ENCODE data around the gene RBM47.
"Not testable (repeated sequence)": the region's sequence is repeated elsewhere in the genome, so short reads cannot be mapped to it uniquely, and the experiment has no call there.

Gene RBM47

DNA sequence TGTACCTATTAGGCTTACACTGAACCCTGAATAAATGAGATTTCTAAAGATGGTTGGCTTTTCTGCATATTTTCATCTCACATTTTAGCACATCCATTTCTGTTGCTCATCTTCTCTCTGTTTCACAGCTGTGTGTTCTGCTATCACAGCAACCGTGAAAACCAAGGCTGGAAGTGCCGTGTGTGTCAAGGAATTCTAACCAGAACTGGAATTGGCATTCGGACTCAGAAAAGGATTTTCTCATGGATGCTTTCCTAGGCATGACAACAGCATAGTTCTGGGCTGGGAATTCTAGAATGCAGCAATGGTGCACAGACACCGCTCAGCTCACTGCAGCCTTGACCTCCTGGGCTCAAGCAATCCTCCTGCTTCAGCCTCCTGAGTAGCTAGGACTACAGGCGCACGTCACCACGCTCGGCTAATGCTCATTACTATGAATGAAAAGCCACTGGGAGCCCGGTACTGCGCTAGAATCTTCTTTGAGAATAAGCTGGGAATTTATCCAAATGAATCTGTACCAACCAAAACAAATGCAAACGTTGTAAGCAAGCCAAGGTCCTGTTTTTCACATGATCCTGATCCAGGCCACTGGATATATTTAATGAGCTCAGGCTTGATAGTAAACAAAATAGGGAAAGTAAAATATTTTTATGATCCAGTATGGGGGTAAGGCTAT is 105.2 kb downstream of the RBM47 start:
- no peak for FAIRE-seq

DNA sequence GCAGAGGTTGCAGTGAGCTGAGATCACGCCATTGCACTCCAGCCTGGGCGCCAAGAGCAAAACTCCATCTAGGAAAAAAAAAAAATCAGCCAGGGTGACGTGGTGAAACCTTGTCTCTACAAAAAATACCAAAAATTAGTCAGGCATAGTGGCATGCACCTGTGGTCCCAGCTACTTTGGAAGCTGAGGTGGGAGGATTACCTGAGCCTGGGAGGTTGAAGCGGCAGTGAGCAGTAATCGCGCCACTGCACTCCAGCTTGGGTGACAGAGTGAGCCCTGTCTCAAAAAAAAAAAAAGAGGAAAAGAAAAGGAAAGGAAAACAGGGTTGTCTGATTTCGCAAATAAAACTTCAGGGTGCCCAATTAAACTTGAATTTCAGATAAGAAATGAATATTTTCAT is 106.1 kb downstream of the RBM47 start:
- no peak for FAIRE-seq

DNA sequence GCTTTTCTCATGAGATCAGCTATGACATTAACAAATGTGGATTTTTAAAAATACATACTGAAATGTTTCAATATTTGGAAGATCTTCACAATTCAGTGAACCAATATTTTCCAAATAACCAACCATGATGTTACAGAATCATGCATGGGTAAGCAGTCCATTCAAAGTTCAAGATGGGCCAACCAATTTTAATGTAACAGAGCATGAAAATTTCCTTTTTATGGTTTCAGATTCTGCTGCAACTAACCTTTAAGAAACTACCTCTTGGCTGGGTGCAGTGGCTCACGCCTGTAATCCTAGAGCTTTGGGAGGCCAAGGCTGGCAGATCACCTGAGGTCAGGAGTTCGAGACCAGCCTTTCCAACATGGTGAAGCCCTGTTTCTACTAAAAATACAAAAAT is 107.7 kb downstream of the RBM47 start:
- FAIRE-seq = no peak

DNA sequence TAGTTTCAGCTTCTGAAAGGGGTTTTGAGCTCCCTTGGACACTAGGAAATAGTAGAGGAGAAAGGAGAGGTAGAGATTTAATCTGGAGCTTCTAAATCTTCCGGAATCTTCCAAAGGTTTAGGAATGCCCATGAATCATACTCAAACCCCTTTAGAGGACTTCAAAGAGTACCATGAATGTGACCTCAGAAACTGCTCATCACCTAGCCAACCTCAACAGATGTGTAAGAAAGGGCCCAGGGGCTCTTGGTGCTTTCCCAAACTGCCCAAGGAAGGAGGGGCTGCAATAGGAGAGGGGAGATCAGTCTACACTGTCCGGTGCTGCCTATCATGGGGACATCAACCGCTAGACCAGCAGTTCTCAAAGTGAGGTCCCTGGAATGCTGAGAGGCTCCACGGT is 109.1 kb downstream of the RBM47 start:
- FAIRE-seq = no peak

DNA sequence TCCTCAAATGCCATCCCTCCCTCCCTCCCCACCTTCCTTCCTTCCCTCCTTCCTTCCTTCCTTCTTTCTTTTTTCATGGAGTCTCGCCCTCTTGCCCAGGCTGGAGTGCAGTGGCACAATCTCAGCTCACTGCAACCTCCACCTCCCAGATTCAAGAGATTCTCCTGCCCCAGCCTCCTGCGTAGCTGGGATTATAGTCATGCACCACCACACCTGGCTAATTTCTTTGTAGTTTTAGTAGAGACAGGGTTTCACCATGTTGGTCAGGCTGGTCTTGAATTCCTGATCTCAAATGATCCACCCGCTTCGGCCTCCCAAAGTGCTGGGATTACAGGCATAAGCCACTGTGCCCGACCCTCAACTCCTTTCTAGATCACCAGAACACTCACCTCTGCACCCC is 112.6 kb downstream of the RBM47 start:
- FAIRE-seq = not testable (repeated sequence)

DNA sequence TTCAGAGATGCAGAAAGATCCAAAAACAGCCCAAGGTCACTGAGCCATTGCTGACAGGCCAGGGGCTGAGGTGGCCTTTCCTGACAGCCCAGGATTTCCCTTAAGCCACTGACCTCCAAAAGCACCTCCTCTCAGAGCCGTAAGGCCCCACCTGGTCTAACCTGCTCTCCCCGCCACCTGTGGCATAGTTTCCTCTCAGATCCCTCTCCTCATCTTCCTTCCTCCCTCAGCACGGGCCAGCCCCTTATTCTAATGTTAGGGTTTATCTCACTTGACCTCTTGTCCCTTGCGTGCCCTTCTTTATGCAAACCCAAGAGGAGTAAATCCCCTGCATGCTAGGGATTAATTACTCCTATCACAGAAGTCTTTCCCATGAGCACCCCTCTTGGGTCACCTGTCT is 113.0 kb downstream of the RBM47 start:
- FAIRE-seq = no peak

DNA sequence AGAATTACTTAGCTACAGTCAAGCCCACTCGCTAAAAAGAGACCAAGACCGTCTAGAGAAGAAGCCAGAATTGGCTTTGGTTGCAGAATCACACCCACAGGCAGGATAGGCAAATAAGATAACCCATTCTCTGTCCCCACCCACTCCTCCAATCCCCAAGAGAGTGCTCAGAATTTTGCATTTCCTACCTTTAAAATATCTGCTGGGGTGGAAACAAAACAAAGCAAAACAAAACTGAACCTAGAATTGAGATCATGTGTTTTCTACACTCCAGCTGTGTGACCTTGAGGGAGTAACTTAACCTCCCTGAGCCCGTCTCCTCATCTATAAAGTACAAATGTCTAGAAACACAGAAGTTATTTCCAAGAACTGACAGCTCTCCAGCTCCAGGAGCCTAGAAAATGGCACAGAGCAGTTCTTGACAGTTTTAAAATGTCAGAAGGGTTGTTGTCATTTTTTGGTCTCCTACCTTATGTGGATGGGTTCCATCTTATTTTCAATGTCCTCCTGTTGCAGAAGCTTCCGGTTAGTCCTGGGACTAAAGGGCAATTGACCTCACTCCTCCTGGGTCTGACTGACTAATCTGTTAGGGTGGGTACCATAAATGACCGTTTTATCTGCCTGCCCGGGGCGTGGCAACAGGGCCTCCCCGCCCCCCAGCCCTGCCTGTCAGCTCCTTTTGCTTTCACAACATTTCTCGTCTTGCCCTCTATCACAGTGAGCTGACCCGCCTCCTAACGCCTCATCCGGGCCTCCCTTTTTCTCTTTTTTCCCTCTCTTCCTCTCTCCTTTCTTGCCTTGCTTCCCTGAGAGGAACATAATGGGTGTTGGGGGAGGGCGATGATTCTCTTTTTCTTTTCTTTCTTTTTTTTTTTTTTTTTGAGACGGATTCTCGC is 114.0 kb downstream of the RBM47 start:
- no peak for FAIRE-seq

DNA sequence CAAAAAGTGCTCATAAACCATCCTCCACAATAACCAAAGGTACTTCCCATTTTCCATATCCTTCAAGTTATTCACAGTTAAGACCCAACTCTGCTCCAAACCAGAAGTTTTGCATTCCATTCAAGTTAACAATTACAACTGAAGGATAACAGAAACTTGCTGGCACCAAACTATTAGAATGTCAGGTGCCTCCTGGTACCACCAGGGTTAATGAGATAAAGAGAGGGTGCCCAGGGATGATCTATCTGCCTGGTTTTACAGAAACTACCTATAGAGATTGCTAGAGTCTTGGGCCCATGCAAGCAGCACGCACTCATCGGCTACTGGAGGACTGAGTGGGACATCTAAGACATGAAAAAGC is 114.6 kb downstream of the RBM47 start:
- no peak for FAIRE-seq

DNA sequence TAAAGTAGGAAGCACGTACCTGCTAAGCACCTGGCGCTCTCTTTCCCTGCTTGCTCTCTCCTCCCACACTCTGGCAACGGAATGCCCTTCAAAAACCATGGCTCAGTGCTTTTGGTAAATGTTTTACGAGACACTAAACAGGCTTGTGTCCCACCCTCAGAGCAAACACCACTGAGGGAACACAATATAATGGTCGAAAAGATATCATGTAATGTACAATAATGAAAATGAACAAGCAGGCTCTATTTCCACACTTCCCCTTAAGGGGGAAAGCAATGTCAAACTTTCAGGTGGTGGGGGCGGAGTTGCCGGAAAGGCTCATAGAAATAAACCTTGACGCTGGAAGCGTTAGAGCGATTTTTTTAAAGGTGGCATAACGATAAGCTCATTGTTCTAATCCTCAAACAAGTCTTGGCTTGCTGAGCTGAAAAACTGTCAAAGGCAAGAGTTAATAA is 115.1 kb downstream of the RBM47 start:
- FAIRE-seq = no peak

DNA sequence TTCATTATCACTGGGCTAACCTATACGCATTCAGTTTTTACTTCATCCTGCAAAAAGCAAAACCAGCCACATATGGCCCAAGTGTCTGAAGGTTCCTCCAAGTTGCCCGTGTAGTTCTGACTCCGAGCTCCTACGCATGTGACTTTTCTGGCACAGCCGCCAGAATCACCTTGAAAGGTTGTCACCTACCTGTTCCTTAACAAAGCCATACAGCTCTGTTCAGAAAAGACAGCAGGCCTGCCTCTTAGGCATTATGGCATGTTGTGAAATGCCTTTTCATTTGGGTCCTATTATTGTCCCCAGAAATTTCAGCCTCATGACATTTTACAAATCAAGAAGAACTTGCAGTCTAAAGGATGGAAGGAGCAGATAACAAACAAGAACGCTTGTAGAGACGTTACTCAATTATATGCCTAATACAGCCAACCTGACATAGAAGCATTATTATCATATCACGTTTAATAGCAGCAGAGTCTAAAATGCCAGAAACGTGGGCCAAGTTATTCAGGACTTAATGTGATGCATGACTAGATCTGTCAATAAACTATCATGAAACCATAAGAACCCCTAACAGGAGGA is 118.5 kb downstream of the RBM47 start:
- FAIRE-seq = no peak

DNA sequence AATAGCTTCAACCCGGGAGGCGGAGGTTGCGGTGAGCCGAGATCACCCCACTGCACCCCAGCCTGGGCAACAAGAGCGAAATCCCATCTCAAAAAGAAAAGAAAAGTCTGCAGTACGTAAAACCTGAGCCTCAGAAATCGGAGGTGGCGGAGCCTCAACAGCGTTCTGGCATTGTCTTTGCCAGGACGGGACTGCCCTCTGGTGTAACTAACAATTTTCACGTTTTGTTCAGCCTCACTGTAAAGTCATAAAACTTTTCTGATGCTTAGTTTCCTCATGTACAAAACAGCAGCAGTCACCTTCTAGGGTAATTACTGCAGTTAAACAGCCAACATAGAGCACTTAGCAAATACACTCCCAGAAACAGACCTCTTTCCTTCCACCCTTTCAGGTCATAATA is 121.7 kb downstream of the RBM47 start:
- no peak for FAIRE-seq

DNA sequence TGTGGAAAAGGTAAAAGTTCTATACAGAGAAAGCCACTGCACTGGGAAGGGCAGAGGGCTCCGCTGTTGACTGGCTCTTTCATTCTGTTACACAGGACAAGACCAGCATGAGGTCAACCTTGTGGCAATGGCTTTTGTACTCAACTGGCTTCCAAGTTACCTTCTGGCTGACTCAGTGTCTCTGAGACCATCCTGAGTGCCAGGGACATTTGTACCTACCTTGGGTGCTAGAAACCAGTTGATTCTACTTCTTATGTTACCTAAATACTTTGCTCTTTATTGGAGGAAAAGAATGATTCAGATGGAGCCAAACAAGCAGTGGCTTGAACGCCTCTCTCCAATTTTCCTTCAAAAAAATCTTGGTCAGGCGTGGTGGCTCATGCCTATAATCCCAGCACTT is 123.2 kb downstream of the RBM47 start:
- FAIRE-seq = no peak

DNA sequence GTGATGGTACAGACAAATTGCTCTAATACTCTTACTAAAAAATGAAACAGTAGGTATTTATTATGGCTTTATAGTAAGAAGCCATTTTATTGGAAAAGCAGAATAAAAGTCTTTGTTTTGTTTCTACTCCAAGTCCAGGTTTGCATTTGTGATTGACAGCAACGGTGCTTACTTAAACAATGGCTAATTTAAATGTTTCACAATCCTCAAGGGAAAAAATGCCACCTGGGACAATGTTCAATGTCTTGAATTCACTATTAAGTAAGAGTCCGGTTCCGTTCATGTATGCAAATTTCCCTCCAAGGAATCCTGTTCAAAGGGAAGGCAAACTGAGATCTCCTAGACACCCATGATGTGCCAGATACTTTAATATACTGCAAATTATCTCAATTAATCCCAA is 123.6 kb downstream of the RBM47 start:
- no peak for FAIRE-seq

DNA sequence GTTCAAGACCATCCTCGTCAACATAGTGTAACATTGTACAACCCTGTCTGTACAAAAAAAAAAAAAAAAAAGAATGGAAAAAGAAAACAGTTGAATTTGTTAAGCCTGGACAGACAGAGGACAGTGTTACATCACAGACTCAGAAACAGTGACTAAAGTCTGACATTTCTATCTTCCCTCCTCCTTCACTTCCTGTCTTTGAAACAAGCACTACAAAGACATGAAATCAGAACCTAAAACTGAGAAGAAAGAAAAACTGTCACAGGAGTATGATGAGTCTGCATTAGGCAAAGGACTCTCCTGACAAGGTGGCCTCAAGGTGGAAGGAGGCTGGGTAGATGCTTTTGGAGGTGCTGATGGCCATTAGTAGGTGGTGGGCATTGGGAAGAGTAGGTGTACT is 126.7 kb downstream of the RBM47 start:
- no peak for FAIRE-seq

DNA sequence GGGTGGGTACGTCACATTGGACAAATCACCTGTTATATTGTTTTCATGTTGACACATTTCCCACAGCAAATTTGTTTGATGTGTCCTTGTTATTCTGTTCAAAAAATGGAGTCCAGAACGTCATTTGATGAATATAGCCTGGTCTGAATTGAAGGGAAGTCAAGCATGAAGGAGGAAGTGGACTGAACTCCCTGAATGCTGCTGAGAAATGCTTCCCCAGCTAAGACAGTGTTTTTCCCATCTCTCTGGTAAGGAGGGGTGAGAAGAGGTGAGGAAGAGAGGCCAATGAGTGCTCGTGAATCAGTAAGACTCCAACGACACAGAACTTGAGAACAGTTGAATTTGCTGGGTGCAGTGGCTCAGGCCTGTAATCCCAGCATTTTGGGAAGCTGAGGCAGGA is 127.4 kb downstream of the RBM47 start:
- FAIRE-seq = no peak

DNA sequence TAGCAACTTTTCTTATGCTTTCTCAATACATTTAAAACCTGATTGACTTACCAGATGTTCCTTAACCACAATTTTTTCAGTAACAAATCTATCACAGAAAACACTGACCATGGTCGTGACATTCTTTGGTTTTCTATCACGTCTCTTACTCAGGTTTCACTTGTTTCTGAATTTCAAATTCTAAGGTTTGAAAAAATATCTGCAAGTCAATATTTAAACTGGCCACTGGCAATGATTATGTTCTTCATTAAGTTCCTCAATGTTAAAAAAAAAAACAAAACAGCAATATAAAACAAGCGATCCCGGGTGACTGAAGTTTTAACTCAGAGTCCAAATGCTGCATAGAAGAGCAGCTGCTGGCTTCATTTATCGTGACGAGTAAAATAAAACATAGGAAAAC is 128.9 kb downstream of the RBM47 start:
- no peak for FAIRE-seq

DNA sequence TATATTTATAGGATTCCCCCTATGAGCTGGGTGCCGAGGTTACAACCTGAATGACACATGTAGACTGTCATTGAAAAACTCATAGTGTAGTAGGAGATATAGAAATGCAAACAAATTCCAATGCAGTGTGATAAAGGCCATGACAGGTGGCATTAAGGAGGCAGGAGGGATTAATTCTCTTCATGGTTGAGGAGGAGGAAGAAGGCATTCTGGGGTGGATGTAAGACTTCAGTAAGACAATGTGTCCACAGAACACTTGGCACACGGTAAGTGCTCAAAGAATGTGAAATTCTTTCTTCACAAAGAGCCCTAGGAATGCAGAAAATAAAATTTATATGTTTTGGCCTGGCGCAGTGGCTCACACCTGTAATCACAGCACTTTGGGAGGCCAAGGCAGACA is 136.5 kb downstream of the RBM47 start:
- no peak for FAIRE-seq

DNA sequence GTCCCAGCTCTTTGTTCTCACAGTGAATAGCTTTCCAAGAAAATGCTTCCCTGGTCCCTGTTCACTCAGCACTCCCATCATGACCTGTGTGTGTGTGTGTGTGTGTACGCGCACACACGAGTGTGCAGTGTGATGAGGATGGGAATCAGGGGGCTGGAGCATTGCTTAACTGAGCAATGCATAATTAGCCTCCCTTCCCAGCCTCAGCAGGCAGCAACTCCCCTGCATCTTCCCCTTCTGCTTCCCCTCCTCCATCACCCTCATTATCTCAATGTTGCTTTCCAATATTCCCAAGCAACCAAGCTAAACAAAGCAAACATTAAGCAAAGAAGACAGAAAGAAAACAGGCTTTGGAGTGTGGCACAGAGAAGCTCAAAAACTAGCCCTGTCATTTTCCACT is 137.0 kb downstream of the RBM47 start:
- FAIRE-seq = no peak

DNA sequence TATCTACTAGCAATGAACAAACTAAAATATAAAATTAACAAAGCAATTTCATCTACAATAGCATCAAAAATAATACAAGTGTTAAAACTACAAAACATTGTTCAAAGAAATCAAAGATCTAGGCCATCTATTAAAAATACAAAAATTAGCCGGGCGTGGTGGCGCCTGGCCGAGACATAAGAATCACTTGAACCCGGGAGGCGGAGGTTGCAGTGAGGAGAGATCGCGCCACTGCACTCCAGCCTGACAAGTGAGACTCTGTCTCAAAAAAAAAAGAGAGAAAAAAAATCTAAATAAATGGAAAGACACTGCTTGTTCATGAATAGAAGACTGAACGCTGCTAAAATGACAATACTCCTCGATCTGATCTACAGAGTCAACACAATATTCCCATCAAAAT is 139.2 kb downstream of the RBM47 start:
- FAIRE-seq = no peak

DNA sequence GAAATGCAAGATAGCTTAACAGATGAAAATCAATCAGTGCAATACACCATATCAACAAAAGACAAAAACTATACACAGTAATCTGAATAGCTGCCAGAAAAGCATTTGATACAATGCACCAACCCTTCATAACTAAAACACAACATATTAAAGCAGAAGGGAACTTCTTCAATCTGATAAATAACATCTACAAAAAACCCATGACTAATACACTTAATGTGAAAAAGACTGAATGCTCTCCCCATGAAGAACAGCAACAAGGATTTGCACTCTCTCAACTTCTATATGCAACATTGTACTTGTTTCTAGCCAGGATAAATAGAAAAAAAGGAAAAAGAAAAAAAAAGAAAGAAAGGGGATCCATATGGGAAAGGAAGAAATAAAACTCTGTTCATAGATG is 139.7 kb downstream of the RBM47 start:
- no peak for FAIRE-seq

DNA sequence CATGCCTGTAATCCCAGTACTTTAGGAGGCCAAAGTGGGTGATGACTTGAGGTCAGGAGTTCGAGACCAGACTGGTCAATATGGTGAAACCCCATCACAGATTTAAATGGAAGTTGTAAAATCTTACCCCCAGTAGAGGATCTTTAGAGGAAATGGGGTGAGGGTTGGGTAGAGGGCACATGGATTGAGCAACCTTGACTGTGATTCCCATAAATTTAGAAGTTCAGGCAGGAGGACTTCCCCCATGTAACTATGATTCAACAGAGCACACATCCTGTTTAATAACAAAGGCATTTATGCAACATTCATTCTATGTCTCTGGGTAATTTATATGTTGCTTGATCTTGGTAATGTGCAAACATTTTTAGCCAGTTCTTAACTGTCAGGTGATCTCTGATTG is 143.1 kb downstream of the RBM47 start:
- FAIRE-seq = no peak

DNA sequence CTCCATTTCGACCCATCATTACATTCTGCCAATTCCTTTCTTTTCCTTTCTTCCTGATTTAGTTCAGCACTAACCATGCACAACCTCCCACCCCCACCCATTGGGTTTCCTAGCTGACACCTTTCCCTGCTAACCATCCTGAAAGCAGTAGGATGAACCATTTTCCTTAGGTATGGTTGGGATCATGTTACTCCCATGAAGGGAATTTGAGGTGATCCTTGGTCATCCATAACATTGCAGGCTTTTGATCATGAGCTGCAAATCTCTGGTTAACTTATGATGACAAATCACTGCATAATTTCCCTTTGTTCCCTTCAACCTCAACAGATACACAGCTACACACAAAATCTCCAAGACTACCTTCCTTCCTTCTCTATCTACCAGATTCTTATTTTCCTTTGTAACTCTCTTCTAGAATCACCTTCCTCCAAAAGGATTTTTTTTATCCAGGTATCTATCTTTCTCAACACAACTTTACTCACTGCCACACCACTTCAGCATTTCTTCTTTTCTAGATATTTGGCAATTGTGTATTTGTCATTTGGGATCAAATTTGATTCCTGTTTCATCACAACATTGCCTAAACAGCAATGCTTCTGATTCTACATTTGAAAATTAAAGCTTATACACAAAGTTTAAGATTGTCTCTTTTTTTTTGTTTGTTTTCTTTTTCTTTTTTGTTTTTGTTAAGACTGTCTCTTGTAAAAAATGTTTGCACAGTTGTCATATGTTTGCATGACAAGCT is 145.1 kb downstream of the RBM47 start:
- FAIRE-seq = no peak

DNA sequence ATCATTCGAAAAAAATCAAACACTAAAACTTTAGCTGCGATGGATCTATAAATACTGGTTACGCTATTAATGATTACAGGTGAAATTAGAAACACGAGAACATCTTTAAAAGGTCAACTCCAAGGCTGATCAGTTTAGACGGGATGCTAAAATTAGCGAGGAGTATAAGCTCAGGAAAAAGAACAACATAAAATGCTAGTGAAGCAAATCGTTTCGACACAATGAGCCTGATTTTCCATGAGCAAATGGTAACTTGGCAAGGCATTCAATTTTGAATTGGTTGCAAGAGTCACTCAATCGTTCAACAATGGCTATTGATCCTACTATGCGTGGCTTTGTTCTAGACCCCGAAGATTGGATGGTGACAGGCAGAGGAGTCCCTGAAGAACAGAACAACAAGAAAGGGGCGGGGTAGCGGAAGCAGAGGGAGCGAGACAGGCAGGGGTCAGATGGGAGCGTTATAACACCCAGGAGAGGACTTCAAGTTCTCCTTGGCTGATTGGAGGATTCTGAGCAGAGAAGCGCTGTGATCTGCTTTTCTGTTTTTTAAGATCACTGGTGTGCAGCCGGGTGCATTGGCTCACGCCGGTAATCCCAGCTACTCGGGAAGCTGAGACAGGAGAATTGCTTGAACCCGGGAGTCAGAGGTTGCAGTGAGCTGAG is 146.5 kb downstream of the RBM47 start:
- FAIRE-seq = no peak
